ENCODE measurements around the gene CETP.

Gene CETP

GRCh38 chr16:57026778-57027062 lies 65.0 kb downstream of the CETP start:
- DNase-seq: no peak

DNA sequence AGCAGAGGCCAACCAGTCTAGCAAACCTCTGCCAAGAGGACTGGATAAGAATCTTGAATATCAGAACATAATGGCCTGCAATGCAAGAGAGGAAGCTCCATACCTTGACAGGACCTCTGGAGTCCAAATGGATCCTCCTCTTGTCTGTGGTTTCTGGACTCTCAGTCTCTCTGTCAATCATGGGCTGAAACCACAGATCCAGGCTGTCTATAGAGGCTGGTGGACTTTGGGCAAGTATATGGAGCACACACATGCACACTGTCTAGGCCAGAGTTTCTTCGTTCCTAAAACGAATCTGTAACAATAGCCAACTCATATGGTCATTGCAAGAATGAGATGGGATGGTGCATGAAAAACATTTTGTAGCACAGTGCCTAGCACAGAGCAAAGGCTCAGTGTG lies 65.3 kb downstream of the CETP start:
- DNase-seq: no peak

- DNase-seq: no peak
Observed at GRCh38 chr16:57028086-57028485, 66.3 kb downstream of the CETP start.

GRCh38 chr16:57029161-57030160 lies 67.7 kb downstream of the CETP start:
- DNase-seq: no peak

DNA sequence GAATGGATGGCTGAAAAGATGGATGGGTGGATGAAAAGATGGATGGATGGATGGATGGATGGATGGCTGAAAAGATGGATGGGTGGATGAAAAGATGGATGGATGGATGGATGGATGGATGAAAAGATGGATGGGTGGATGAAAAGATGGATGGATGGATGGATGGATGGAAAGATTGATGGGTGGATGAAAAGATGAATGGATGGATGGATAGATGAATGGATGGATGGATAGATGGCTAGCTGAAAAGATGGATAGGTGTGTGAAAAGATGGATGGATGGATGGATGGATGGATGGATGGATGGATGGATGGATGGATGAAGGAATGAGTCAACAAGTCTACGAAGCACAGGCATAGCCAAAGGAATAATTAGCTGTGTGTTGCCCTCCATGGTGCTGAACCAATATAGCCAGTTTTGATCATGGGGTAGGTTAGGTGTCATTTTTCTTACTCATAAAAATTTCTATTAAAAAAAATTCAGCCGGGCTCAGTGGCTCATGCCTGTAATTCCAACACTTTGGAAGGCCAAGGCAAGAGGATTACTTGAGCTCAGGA lies 68.7 kb downstream of the CETP start:
- DNase-seq: no peak

DNA sequence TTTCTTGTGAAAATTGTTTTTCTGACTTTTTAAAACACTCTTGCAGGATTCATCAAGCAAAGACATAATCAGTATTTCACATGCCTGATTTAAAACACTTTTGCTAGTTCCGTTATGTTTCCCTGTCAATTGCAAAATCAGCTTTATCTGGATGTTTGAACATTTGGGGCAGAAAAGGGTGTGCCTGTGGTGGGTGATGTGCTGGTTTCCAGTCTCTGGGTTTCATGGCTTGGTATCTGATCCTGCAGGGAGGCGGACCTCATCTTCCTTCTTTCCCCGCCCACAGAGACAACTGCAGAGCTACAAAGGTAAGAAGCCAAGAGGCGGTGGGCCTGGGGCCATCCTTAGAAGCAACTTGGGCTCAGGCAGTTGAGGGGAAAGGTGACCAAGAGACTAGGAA lies 69.4 kb downstream of the CETP start:
- DNase-seq: no peak

DNA sequence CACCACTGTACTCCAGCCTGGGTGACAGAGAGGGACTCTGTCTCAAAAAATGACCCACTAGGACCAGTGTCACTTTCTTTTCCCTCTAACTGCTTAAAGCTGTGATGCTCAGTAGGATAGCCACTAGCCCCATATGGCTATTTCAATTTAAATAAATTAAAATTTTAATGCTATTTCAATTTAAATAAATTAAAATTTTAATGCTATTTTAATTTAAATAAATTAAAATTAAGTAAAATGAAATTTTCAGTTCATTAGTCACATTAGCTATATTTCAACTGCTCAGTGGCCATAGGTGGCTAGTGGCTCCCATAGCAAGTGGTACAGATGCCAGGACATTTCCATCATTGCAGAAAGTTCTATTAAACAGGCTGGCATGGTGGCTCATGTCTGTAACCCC lies 70.6 kb downstream of the CETP start:
- no peak for DNase-seq

DNA sequence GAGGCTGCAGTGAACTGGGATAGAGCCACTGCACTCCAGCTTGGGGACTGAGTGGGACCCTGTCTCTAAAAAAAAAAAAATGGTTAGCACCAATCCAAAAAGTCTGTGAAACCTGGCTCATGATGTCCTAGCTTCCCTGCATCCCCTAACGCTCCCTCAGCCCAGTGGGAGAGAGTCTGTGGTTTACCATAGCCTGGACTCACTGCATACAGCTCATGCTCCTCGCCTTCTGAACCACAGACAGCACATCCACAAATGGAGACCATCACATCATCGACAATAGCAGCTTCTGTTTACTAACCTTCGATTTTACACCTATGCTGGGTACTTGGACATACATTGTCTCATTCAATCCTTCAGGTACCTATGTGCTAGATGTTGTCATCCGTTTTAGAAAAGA lies 71.2 kb downstream of the CETP start:
- DNase-seq: no peak
